HG02885 (cell line): ENCODE measurements around the gene RANBP3.
A peak's percentile ranks its signal among the peaks of the same experiment; 100 is the strongest.
"Not testable (repeated sequence)": the region's sequence is repeated elsewhere in the genome, so short reads cannot be mapped to it uniquely, and the experiment has no call there.

Experiments used
- ATAC-seq: cut with Tn5 transposase; IDR thresholded peaks from one replicate; pipeline ENCODE4 v1.9.1; 2021; ENCODE audit warnings: mild to moderate bottlenecking; ENCODE audit not compliant: unreplicated experiment, poor library complexity

Gene RANBP3, protein sequence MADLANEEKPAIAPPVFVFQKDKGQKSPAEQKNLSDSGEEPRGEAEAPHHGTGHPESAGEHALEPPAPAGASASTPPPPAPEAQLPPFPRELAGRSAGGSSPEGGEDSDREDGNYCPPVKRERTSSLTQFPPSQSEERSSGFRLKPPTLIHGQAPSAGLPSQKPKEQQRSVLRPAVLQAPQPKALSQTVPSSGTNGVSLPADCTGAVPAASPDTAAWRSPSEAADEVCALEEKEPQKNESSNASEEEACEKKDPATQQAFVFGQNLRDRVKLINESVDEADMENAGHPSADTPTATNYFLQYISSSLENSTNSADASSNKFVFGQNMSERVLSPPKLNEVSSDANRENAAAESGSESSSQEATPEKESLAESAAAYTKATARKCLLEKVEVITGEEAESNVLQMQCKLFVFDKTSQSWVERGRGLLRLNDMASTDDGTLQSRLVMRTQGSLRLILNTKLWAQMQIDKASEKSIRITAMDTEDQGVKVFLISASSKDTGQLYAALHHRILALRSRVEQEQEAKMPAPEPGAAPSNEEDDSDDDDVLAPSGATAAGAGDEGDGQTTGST

DNA sequence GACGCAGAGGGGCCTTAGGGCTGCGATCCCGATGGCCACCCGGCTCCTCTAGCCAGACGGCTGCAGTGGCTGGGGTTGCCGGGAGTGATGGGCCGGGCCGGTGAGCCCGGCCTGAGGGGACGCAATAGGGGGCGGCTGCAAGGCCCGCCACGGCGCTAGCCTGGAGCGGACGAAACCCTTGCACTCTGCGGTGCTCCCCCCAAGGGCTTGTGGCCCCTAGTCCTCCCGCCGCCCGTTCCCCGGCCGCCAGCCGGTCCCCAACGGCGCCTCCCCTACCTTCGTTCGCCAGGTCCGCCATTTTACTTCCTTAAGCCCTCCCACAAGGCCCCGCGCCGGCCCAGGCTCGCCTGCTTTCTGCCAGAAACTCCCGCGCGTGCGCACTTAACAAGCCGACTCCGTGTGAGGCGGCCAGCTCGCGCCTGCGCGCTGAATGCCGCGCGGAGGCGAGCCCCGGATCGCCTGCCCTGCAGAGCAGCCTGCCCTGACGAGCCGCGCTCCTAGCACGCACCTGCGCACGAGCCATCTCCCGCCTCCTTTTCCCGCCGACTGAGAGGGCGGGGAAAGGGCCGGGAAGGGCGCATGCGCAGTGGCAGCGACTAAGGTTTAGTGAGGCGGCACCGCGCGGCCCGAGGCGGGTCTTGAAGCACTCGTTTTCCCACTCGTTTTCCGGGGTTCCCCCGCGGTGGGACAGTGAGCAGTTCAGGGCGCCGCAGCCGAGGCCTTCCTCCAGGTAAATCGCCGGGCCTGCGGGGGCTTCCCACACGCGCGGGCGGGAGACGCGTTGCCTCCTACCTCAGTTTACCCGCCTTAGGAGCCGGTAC, at the start of gene RANBP3:
RANBP3 (minus strand) TSS at position 356 of the 821 bp plus-strand sequence; CDS start at position 298, 58 bp downstream.
- peak; percentile 91 for ATAC-seq

DNA sequence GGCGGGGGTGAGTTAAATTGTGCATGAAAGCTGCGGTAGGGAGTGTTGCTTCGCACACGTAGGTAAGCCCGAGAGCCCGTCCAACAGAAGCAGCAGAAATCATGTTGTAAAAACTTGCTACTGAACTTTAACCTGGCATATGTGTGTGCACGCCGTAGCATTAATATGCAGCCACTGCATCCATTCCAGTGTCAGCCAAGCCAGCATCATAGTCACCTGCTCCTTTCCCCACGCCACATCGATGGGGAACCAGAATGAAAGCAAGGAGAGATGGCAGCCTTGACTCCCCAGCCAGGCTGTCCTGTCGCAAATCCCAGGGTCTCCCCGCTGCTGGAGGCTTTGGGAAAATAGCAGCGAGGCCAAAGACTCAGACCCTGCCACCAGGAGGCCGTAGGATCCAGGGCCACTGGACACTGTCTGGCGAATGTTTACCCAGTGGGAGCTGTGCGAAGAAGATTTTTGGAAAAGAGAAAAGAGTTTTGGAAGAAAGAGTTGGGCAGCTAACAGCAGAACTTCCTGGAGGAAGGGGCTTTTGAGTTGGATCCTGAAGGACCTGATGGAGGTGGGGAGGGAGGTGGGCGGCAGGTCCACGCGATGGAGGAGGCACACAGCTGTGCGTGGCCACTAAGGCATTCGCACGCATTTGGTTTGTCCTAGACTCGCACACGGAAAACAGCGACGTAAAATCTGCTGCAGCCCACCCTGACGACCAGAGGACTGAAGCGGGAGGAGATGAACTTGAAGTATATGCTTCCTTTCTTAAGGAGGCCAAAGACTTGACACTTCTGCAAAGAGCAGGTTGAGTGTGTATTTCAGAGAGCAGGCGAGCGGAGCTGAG, 48.7 kb upstream of the RANBP3 start:
- ATAC-seq: no peak

DNA sequence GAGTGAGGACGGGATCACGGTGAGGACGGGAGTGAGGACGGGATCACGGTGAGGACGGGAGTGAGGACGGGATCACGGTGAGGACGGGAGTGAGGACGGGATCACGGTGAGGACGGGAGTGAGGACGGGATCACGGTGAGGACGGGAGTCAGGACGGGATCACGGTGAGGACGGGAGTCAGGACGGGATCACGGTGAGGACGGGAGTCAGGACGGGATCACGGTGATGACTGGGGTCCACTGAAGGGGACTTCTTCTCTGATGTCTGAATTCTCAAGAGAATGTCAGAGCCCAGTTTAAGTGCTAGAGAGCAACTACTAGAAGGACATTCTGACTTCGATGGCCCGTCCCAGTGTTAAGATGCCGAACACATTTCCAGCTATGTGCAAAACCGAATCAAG, 46.8 kb upstream of the RANBP3 start:
- ATAC-seq: not testable (repeated sequence)

DNA sequence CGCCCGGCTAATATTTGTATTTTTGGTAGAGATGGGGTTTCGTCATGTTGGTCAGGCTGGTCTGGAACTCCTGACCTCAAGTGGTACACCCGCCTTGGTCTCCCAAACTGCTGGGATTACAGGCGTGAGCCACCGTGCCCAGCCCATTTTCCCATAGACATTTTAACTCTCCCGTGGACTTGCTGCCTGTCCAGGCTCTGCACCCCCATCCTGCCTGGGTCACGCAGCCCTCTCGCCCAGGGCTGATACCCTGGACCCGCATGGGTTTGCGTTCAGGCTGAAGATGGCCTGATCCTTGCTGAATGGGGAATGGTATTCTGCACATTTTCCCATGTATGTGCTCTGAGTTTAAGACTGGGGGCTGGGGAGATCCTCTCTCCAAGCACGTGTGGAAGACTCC, 46.0 kb upstream of the RANBP3 start:
- ATAC-seq: no peak

DNA sequence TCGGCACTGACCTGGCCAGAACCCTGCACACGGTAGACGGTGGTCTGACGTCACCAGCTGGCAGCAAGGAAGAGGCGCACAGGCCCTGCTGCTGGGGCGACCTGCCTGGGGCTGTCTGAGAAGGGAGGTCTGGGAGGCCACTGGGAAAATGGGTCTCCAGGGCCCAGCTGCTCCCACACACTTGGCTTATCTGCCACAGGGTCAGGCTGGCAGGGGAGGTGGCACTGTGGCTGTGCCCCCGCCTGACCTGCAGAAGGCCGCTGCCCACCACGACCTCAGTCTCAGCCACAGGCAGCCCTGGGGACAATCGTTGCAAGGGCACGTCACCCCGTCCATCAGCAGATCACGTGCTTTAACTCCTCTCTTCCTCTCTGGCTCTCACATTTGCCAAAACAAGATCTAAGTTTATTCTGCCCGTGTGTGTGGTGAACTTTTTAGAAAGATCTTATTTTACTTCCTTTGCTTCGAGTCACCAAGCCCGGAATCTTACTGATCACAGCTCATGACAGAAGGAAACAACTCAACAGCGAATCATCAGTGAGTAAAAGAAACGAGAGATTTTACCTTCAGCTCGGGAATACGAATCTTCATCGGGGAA, 45.2 kb upstream of the RANBP3 start:
- ATAC-seq: no peak

DNA sequence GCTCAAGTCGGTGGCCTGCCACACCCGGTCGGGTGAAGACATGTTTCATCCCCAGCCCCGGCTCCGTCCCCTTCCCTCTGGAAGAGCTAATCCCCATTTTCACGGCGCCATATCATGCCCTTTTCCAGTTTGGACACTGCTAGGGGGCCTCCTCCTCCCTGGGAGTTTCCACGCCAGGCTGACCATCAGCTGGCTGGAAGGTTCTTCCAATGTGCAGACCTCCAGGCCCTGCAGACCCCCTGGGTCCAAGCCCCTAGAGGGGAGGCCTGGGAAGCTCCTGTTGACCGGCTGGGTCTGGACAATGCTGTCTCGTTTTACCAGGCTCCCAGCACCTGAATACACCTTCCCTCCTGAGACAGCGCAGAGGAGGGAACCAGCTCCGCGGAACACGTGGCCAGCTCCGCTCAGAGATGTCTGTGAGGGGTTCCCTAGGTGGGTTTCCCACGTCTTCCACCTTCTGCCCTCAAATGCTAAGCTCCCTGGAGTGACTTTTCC, 44.7 kb upstream of the RANBP3 start:
- ATAC-seq: no peak

DNA sequence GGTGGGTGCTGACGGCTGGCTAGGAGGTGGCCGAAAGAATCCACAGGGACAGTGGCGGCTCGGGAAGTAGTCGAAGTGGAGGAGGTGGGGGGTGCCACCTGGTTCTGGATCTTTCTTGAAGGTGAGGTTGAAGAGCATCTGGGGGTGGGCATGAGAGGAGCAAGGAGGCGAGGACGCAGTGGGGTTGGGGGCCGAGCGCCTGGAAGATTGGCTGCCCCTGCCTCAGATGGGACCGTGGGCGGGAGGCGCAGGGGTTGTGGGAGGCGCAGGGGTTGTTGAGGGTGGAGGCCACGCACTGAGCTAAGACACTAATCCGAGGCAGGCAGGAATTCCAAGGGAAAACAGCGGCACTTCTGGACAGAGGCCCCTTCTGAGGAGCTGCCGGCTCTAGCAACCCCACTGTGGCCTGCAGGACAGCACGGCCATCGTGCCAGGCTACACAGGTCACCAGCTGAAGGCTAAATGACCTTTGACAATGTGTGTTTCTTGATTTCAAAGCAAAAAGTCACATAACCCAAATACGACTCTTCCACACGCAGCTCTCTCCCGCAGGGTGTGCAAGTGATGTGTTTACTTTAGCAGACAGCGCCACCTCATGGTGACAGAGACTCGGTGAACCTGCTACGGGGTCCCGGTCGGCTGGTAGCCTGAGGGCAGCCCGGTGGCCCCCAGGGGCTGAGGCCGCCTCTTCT, 44.1 kb upstream of the RANBP3 start:
- ATAC-seq: no peak

DNA sequence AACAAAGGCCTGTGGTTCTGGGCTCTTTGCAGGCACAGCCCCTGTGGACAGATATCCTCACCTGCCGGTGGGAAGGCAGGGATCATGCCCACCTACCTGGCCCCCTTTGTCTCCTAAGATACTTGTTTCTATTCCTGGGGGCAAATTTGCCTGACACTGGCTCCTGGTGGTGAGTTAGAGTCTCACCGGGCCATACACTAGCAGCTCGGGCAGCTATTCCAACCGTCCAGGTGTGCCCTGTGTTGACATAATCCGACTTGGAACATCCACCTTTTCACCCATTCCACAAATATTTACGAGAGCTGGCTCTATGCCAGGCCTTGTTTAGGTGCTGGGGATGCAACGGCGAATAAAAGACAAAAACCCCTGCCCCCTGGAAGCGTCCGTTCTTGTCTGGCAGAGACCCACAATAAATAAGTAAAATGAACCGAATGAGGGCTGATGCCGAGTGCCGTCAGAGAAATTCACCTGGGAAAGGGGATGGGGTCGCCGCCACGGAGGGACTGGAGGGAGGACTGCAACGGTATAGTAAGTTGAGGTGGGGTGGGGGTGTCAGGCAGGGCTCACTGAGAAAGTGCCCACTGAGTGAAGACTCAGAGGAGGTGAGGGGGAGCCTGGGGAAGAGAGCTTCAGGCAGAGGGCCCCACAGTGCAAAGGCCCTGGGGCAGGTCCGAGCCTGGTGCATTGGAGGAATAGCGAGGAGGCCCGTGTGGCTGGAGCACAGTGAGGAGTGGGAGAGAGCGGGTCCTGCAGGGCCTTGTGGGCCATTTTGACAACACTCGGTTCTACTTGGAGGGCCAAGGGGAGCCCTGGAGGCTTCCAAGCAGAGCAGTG, 43.2 kb upstream of the RANBP3 start:
- ATAC-seq: no peak

DNA sequence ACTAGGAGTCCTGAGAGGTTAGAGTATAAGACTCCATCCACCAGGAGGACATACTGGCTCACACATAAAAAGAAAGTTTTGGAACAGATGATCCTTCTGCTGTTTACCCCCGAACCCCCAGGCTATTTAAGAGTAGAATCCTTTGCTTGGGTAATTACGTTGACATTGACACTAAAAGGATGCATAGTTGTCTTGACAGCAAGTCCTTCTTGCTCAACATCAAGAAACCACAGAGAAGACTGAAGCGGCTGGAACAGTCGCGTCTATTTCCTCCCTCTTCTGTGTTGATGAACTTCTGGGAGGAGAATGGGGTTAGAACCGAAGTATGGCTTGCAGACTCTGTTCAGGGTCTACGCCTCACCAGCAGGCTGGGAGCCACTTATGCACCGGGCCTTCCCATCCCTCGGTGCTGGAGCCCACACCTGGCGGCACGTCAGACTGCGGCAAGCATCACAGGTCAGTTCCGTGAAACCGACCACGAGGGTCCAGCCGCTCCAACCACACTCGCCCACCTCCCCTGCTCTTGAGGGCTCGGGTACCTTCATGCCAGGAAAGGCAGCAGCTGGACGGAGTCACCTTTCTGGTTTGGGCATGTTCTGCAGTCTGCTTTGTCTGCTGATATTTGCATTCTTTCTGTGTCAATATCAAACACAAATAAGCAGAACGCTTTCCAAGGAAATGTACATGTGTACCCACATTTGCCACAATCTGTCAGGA, 42.4 kb upstream of the RANBP3 start:
- no peak for ATAC-seq

DNA sequence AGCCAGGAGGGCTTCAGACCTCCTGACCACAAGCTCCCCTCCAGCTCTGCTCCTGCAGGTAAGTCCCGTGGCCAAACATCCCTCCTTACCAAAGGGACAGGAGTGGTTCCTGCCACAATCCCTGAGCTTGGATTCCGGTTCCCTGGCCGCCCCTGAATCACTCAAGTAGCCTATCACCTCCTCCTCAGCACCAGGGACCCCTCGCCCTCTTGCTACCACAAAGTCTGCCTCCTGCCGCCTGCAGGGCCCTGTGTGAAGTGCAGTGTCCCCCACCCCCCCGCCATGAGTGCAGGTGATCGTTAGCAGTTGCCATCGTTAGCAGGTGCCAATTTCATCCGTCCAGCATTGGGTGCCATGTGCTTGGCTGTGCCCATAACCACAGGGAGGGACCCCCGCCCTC, 40.8 kb upstream of the RANBP3 start:
- no peak for ATAC-seq

DNA sequence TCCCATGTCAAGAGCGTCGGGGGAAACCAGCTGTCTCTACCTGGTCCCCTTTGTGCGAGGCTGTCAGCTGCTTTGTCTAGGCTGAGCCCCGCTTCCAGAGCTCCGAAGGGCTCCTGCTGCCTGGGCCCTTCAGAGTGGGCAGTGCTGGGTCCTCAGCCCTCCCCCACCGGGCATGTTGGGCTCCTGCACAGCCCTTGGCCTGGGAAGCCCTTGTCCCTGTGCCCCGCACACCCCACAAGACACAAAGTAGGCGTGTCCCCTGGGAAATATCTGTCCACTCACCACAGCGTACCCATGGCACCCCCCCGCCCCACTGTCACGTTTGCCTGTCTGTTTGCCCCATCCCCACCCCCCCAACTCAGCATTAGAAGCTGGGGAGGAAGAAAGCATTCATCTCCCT, 39.6 kb upstream of the RANBP3 start:
- no peak for ATAC-seq

DNA sequence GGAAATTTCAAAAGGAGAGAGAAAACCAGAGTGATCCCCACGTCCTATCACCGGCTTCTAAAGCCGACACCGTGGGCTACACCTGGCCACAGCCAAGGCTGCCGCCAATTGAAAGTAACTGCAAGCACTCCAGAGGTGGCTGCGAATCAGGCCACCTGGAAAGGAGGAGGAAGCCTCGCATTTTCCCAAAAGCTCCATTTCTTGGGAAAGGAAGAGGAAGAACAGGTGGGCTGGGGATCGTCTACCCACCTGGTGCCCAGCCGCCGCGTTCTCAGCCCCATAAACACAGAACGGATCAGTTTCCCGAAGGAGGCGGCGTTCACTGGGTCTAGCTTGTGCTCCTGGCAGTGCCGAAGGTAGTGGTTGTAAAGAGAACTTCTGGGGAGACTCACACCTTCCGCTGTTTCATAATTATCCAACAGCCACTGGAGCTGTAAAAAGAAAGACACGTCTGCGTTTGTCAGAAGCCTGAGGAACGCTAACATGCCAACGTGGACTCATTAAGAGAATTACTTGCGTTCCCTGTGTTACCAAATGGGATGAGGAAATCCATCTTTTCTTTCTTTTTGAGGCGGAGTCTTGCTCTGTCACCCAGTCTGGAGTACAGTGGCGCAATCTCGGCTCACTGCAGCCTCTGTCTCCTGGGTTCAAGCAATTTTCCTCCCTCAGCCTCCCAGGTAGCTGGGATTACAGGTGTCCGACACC, 38.1 kb upstream of the RANBP3 start:
- no peak for ATAC-seq

DNA sequence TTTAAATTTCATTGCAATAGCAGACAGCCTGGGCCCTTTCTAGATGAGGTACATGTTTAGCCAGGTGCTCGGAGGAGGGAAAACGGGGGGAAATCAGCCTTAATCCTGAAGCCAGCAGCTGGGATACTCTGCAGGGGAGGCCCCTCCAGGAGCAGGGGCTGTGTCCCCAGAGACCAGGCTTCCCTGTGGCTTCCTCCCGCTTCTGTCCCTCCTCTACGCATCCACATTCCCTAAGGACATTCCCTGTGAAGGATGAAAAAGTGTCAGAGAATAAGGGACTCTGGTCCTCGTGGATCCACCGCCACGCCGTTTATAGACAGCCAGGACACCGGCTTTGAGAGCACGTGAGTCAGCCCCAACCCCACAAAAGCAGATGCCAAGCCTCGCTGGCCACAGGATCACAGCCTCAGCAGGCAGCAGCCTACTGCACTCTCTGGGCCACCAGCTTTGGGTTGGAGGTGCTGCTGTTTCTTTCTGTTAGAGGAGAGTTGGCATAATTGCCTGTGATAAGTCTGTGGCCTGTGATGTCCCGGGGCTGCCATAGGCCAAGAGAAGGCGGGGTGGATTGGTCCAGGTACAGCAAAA, 36.7 kb upstream of the RANBP3 start:
- no peak for ATAC-seq

DNA sequence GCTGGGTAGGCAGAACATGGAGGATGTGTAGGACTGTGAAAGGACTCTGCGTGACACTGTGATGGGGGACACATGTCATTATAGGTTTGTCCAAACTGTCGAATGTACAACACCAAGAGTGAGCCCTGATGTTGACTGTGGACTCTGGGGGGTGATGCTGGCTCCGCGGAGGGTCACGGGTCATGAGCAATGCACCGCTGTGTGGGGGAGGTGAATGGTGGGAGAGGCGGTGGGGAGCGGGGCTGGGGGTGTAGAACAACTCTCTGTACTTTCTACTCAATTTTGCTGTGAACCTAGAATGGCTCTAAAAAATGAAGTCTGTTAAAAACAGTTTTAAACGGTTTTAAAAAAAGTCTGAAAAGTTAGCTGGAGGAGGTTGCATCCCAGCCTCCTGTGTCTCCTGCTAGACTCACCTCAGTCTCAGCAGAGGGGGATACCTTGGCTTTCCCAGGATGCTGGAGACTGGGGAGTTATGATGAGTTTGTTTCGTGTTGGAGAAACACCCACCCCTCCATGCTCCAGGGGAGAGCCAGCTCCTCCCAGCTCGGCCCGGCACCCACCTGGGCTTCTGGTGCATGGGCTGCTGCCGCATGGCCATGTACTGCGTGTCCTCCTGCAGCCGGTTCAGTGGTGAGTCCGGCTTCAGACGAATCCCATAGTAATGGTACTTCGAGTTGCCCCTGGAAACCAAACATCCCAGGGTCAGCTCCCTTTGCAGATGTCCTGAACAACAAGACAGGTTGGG, 34.7 kb upstream of the RANBP3 start:
- no peak for ATAC-seq

DNA sequence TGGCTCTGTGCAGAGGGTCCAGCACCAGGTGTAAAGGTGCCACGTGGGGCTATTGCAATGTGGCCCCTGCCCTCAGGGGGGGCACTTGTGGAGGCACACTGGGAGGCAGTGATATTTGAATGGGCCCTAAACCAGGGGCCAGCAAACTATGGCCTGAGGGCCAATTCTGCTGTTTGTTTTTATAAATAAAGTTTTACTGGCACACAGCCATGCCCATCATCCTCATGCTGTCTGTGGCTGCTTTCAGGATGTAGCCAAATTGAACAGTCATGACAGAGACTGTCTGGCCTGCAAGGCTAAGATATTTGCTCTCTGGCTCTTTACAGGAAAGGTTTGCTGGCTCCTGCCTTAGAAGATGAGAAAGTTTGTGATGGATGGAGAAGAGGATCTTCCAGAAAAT, 33.9 kb upstream of the RANBP3 start:
- ATAC-seq: no peak

DNA sequence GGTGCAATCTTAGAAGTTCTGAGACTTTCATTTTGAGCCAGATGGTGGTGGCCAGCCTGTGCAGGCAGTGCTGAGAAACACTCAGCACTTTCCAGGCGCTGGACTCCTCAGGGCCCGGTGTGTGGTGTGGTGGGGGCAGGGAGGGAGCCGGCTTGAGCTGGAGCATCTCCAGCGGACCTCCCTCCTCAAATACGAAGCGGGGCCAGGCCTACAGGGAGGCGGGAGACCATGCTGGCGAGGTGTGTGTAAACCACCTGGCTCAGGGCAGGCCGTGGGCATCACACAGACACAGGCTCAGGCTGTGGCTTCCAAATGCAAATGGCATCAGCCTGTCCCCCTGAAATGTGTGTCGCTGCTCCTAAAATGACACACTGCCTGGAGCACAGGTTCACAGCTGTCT, 33.3 kb upstream of the RANBP3 start:
- ATAC-seq: no peak
